K562 (cell line): ENCODE results near the gene DAB2IP. TPM values are rescaled to one million over a fixed set of nuclear protein-coding genes. Genes with fewer than 3 reads are reported as not detected.

Experiments used
- ATAC-seq: fragments of 200-7000 bp; cut with Tn5 transposase; 3 replicates; pipeline ENCODE4 v1.9.1; 2020; ENCODE audit warnings: moderate library complexity
- BruUV-seq: library from RNA; stranded (reverse); fragments of 400-500 nt; replicated peaks from 2 replicates; lab custom pipeline; 2021; lab: Mats Ljungman, UMichigan
- CTCF ChIA-PET: fragments of 300-600 bp; formaldehyde crosslinking; extraction: SDS; loops from one replicate; lab custom pipeline; 2021; ENCODE audit warnings: low intra/inter-chr PET ratio; lab: Yijun Ruan, JAX
- POLR2A ChIA-PET: fragments of 300-600, 350-650 bp; sonication (Branson Sonifier 250); formaldehyde crosslinking; extraction: SDS; loops from one replicate; lab custom pipeline; 2021; ENCODE audit warnings: antibody characterized with exemption, inconsistent platforms; lab: Yijun Ruan, JAX
- DNase-seq, 4 experiments: peaks; one replicate each; pipeline versions ENCODE4 v3.0.0 to v3.0.0-alpha.2; 2011 to 2018; ENCODE audit warnings: low spot score in 3 of 4, mixed read lengths in 3 of 4; ENCODE audit errors: extremely low read depth in 1 of 4
- FAIRE-seq: peaks from 2 replicates; lab custom pipeline; 2011; peaks lifted over from hg19 to GRCh38; lab: Jason Lieb, UNC
- H2AFZ ChIP-seq: 2 replicates; pipeline ENCODE4 v1.6.0; 2011; ENCODE audit warnings: low read depth, low read length, control low read depth, inconsistent platforms
- H3K27ac ChIP-seq: fragments of 200-600 bp; 3 replicates; pipeline ENCODE4 v1.8.0; 2011; ENCODE audit warnings: low read depth, mild to moderate bottlenecking, control low read depth, inconsistent platforms, low read length, moderate library complexity, mixed read lengths; ENCODE audit errors: extremely low read depth
- H3K27me3 ChIP-seq, 2 experiments: fragments of 300-600 bp in 1 of 2; 2 replicates in 1 of 2; 3 replicates in 1 of 2; pipeline versions ENCODE4 v1.6.0 to v1.8.0; 2011; ENCODE audit warnings: inconsistent platforms in 2 of 2, low read length in 2 of 2, mild to moderate bottlenecking in 1 of 2, mixed read lengths in 1 of 2, moderate library complexity in 1 of 2; ENCODE audit not compliant: control insufficient read depth in 2 of 2, insufficient read depth in 2 of 2
- H3K36me3 ChIP-seq: fragments of 300-600 bp; 3 replicates; pipeline ENCODE4 v1.8.0; 2011; ENCODE audit warnings: mild to moderate bottlenecking, low read length, inconsistent platforms; ENCODE audit not compliant: control insufficient read depth, insufficient read depth
- H3K4me1 ChIP-seq, 2 experiments: fragments of 200-600 bp in 1 of 2; replicated peaks in 1 of 2; 2 replicates in 1 of 2; 3 replicates in 1 of 2; pipeline versions ENCODE4 v1.5.1 to v1.8.0; 2011; ENCODE audit warnings: inconsistent platforms in 2 of 2, low read length in 2 of 2, mild to moderate bottlenecking in 1 of 2, mixed read lengths in 1 of 2, moderate library complexity in 1 of 2; ENCODE audit not compliant: control insufficient read depth in 2 of 2, insufficient read depth in 2 of 2
- H3K4me2 ChIP-seq: 2 replicates; pipeline ENCODE4 v1.6.1; 2011; ENCODE audit warnings: low read length, control low read depth, inconsistent platforms, mixed read lengths; ENCODE audit not compliant: insufficient read depth
- H3K4me3 ChIP-seq: fragments of 200-600 bp; sonication (generic), shearing (Covaris generic); 2 replicates; pipeline ENCODE4 v1.5.1; 2016; ENCODE audit warnings: control low read depth, inconsistent platforms
- H3K79me2 ChIP-seq: fragments of 200-600 bp; 3 replicates; pipeline ENCODE4 v1.8.0; 2011; ENCODE audit warnings: low read length, inconsistent platforms; ENCODE audit not compliant: control insufficient read depth, insufficient read depth
- H3K9ac ChIP-seq, 2 experiments: 2 replicates each; pipeline versions ENCODE4 v1.6.0 to v1.6.1; 2011; ENCODE audit warnings: low read depth in 2 of 2, low read length in 2 of 2, control low read depth in 1 of 2, inconsistent platforms in 1 of 2, mild to moderate bottlenecking in 1 of 2, mixed read lengths in 1 of 2; ENCODE audit not compliant: insufficient read depth in 1 of 2
- H3K9me1 ChIP-seq: one replicate; pipeline ENCODE4 v1.6.0; 2011; ENCODE audit warnings: inconsistent platforms, mild to moderate bottlenecking, low read length, moderate library complexity; ENCODE audit not compliant: control insufficient read depth, insufficient read depth
- H3K9me3 ChIP-seq: replicated peaks from 2 replicates; pipeline ENCODE4 v1.5.1; 2011; ENCODE audit warnings: low read depth, low read length, inconsistent platforms; ENCODE audit not compliant: control insufficient read depth, insufficient read depth
- H4K20me1 ChIP-seq: replicated peaks from 2 replicates; pipeline ENCODE4 v1.6.1; 2011; ENCODE audit warnings: low read length, inconsistent platforms, mixed read lengths; ENCODE audit not compliant: control insufficient read depth, insufficient read depth
- BCOR ChIP-seq: fragments of 450-650 bp; IDR thresholded peaks from 2 replicates; pipeline ENCODE4 v1.6.1; 2016
- ESRRA ChIP-seq: fragments of 450-650 bp; IDR thresholded peaks from 2 replicates; pipeline ENCODE4 v1.6.1; 2014; ENCODE audit warnings: low read depth, mild to moderate bottlenecking, moderate library complexity, borderline replicate concordance
- JUNB ChIP-seq: fragments of 450-650 bp; formaldehyde crosslinking; conservative IDR thresholded peaks from 2 replicates; pipeline ENCODE4 v1.4.0; 2020; ENCODE audit warnings: mild to moderate bottlenecking
- LEF1 ChIP-seq: fragments of 450-650 bp; IDR thresholded peaks from 2 replicates; pipeline ENCODE4 v1.6.1; 2016; ENCODE audit warnings: mild to moderate bottlenecking
- MYC ChIP-seq, 2 experiments: fragments of 250-450 bp in 1 of 2; sonication (Bioruptor Pico) in 1 of 2; IDR thresholded peaks; 2 replicates each; pipeline versions ENCODE4 v1.5.1 to v1.6.1; 2012 to 2021; ENCODE audit warnings: low read depth in 2 of 2, borderline replicate concordance in 1 of 2, improper control_type of control experiment in 1 of 2, low read length in 1 of 2, mild to moderate bottlenecking in 1 of 2, moderate library complexity in 1 of 2
- RBM25 ChIP-seq: fragments of 200-400 bp; formaldehyde crosslinking; IDR thresholded peaks from 2 replicates; pipeline ENCODE4 v1.6.1; 2018; ENCODE audit warnings: low read length, low read depth, moderate library complexity; ENCODE audit not compliant: severe bottlenecking
- ZBTB17 ChIP-seq: fragments of 450-650 bp; formaldehyde crosslinking; IDR thresholded peaks from 2 replicates; pipeline ENCODE4 v1.4.0; 2020; ENCODE audit warnings: mild to moderate bottlenecking
- ZFP36 ChIP-seq: fragments of 150-350 bp; IDR thresholded peaks from 2 replicates; pipeline ENCODE4 v1.6.1; 2018; ENCODE audit warnings: low read length, low read depth; ENCODE audit not compliant: partially characterized antibody
- ZNF174 ChIP-seq: fragments of 250-450 bp; sonication (Bioruptor Pico); IDR thresholded peaks from 2 replicates; pipeline ENCODE4 v1.4.0; 2020; ENCODE audit warnings: mild to moderate bottlenecking
- WGBS: fragments of 100-300 bp; shearing (Covaris generic); methylation state at CpG from one replicate; pipeline ENCODE4 v1.1.6; 2016; ENCODE audit warnings: low coverage, mixed read lengths; ENCODE audit not compliant: insufficient coverage; ENCODE audit errors: missing lambda C conversion rate; 5-methylcytosine and 5-hydroxymethylcytosine counted together
- in situ Hi-C: fragments of 300-500 bp; cut with MboI; formaldehyde crosslinking; loops from 4 replicates; pipeline ENCODE4 v1.15.0; 2018; ENCODE audit warnings: inconsistent platforms, mixed read lengths
- intact Hi-C: fragments of 100-400 bp; cut with micrococcal nuclease; formaldehyde crosslinking; loops from 2 replicates; pipeline ENCODE4 v1.14.2; 2022
- polyA plus RNA-seq, 8 experiments: library from polyadenylated mRNA; depleted of rRNA in 4 of 8; stranded (reverse) in 5 of 8; unstranded in 3 of 8; fragments of >200 nt; fragmentation: Nextera tagmentation in 2 of 8; fragmentation: Illumina TruSeq in 1 of 8; extraction: Ambion mirVana in 2 of 8; extraction: Trizol in 1 of 8; gene quantifications; 2 replicates each; pipeline versions ENCODE4 v1.2.1 to v1.2.3, GENCODE V29; 2011 to 2014; ENCODE audit warnings: inconsistent platforms in 1 of 8, missing spikeins in 1 of 8
- total RNA-seq, 7 experiments: library from RNA; depleted of rRNA in 6 of 7; stranded (reverse); fragments of >200 nt in 6 of 7; fragmentation: Illumina TruSeq in 2 of 7; extraction: Trizol in 2 of 7; gene quantifications; 2 replicates each; pipeline versions ENCODE4 v1.2.1 to v1.2.3, GENCODE V29; 2011 to 2021; ENCODE audit warnings: low replicate concordance in 1 of 7

Gene DAB2IP
- total and polyA plus RNA-seq, 9 of the 15 experiments (the other 6 are each of a cell fraction or from before 2014, with no cell fraction given) = 0.04 to 0.31 (median 0.08) TPM; not detected in 5

DNA sequence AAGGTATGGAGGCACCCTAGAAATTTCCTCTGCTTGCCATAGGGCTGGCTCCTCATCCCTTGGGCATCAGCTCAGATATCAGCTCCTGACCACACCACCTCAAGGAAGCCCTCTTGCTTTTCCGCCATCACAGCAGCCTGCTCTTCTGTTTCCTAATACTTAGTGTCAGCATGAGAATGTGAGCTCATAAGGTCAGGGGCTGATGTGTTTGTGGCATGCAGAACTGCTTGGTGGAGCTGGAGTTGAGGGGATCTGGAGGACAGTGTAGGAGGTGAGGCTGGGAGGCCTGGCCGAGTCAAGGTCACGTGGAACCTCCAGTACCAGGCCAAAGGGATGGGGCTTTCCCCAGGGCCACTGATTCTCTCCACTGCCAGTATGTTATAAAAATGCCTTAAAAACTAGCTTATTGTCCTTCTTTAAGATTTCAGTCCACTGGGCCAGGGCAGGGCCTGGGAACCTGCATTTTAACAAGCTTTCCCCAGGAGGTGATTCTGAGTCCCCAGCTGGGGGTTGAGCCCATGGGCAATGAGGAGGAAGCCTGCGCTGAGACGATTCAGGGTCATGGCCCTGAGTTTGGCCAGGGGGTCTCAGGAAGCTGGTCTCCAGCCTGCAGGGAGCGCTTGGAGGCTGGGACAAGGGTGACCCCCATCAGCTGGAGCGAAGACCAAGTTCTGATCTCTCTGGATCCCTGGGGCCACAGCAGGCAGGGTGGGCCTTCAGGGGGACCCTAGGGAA lies 28.6 kb downstream of the DAB2IP start:
- WGBS = 1% methylated on average over 7 of the region's 7 CpGs
- Histone ChIP-seq H2AFZ (no peak overlapping the region), H3K27me3 (peaks cover 3 to 23% of the 10 kb centered on the region in 2 experiments; a peak in 2 of 5 replicates), H3K9ac (no peak overlapping the region), H3K4me2 (no peak overlapping the region), H3K79me2 (no peaks in the 10 kb centered on the region), H3K36me3 (no peaks in the 10 kb centered on the region), H3K9me3 (no peaks in the 10 kb centered on the region), H3K4me3 (no peak overlapping the region), H3K4me1 (peaks cover 0 to 3% of the 10 kb centered on the region in 2 experiments; a peak in 1 of 5 replicates), H3K9me1 (no peaks in the 10 kb centered on the region), H4K20me1 (peaks cover 21% of the 10 kb centered on the region), H3K27ac (no peak overlapping the region)
- peak; percentile 46 for TF ChIP-seq ZFP36
- TF ChIP-seq JUNB (CRISPR knock-in tag) = no peak
- intact Hi-C loops = no loop called here
- POLR2A ChIA-PET = interaction anchor here (0.5 to 0.7 kb wide), 4 partner anchors 10 to 251 kb away, joined by 3 to 4 read pairs (median 3); no protein-coding TSS in a partner anchor
- no peak for FAIRE-seq
- CTCF ChIA-PET = no interaction called here
- in situ Hi-C loops = loop anchor here (25.0 kb wide), 1 partner anchor 657 kb away; no protein-coding TSS in a partner anchor
- BruUV-seq = no TSS peak
- no peak for ATAC-seq
- DNase-seq = no peak

- Histone ChIP-seq H3K27me3 (peaks cover 3 to 14% of the 10 kb centered on the region in 2 experiments; a peak in 2 of 5 replicates), H2AFZ (no peak overlapping the region), H3K9me1 (no peaks in the 10 kb centered on the region), H3K36me3 (no peaks in the 10 kb centered on the region), H3K79me2 (no peaks in the 10 kb centered on the region), H3K4me2 (no peak overlapping the region), H4K20me1 (peaks cover 25% of the 10 kb centered on the region), H3K9me3 (no peaks in the 10 kb centered on the region), H3K4me3 (no peak overlapping the region), H3K9ac (no peak overlapping the region), H3K4me1 (peaks cover 0 to 3% of the 10 kb centered on the region in 2 experiments; a peak in 1 of 5 replicates), H3K27ac (no peak overlapping the region)
- FAIRE-seq (no peak), ATAC-seq (no peak), DNase-seq (no peak)
- ChIA-PET POLR2A (interaction anchor here (0.7 to 0.8 kb wide), 2 partner anchors 10 to 35 kb away, joined by 3 to 5 read pairs; no protein-coding TSS in a partner anchor), CTCF (no interaction called here)
- in situ Hi-C loops = loop anchor here (25.0 kb wide), 1 partner anchor 656 kb away; no protein-coding TSS in a partner anchor
- no TSS peak for BruUV-seq
- intact Hi-C loops = no loop called here
- TF ChIP-seq RBM25 = peak; percentile 63
- TF ChIP-seq MYC (IDR thresholded peaks at IDR 0.05; ENCODE audit: low read depth, low read length) = no peak
- no peak for TF ChIP-seq MYC (CRISPR knock-in tag; IDR thresholded peaks at IDR 0.05; ENCODE audit: borderline replicate concordance, low read depth)
- 0 out of 2 replicates have a peak, but pooled peaks have one; percentile 39 for TF ChIP-seq ESRRA
- TF ChIP-seq BCOR = peak; percentile 36; the same call in 1 of the 2 replicates
- no peak for TF ChIP-seq LEF1
- no peak for TF ChIP-seq ZBTB17
- TF ChIP-seq ZNF174 (CRISPR knock-in tag) = no peak
- WGBS = 0% methylated on average over 7 of the region's 7 CpGs
Observed at GRCh38 chr9:121681404-121681803, 30.0 kb downstream of the DAB2IP start.
